HepG2 (cell line): ENCODE data around the gene IL1RAPL2. TPM values are rescaled to one million over a fixed set of nuclear protein-coding genes. Genes with fewer than 3 reads are reported as not detected.

Experiments used
- ATAC-seq: fragments of 200-7000 bp; cut with Tn5 transposase; 3 replicates; pipeline ENCODE4 v1.9.1; 2020; ENCODE audit warnings: mild to moderate bottlenecking, moderate library complexity
- BruUV-seq: library from RNA; stranded (reverse); fragments of 400-500 nt; replicated peaks from 2 replicates; lab custom pipeline; 2021; lab: Mats Ljungman, UMichigan
- CTCF ChIA-PET: fragments of 300-600 bp; formaldehyde crosslinking; extraction: SDS; loops from one replicate; lab custom pipeline; 2021; ENCODE audit warnings: low total read pairs, inconsistent platforms, low intra/inter-chr PET ratio; lab: Yijun Ruan, JAX
- POLR2A ChIA-PET: fragments of 350-600 bp; sonication (Branson Sonifier 250); formaldehyde crosslinking; loops from one replicate; lab custom pipeline; 2020; ENCODE audit warnings: antibody characterized with exemption, inconsistent platforms; lab: Yijun Ruan, JAX
- DNase-seq: peaks from one replicate; pipeline ENCODE4 v3.0.0-alpha.2; 2015; ENCODE audit warnings: low spot score
- FAIRE-seq: peaks from 3 replicates; lab custom pipeline; 2011; peaks lifted over from hg19 to GRCh38; lab: Jason Lieb, UNC
- H2AFZ ChIP-seq: one replicate; pipeline ENCODE4 v1.6.1; 2011; ENCODE audit warnings: low read length, inconsistent platforms
- H3K27ac ChIP-seq: fragments of 300-600 bp; 3 replicates; pipeline ENCODE4 v1.8.0; 2011; ENCODE audit warnings: mixed run types, mild to moderate bottlenecking, mixed read lengths, low read length, inconsistent platforms; ENCODE audit not compliant: insufficient read depth; ENCODE audit errors: extremely low read length
- H3K27me3 ChIP-seq, 2 experiments: fragments of 200-600 bp in 1 of 2; 2 replicates in 1 of 2; 3 replicates in 1 of 2; pipeline versions ENCODE4 v1.6.0 to v1.8.0; 2011; ENCODE audit warnings: low read length in 2 of 2, mild to moderate bottlenecking in 2 of 2, moderate library complexity in 2 of 2, inconsistent platforms in 1 of 2; ENCODE audit not compliant: insufficient read depth in 2 of 2, control insufficient read depth in 1 of 2
- H3K36me3 ChIP-seq, 2 experiments: fragments of 200-600 bp in 1 of 2; replicated peaks in 1 of 2; 2 replicates in 1 of 2; 3 replicates in 1 of 2; pipeline versions ENCODE4 v1.5.1 to v1.8.0; 2011; ENCODE audit warnings: low read length in 2 of 2, inconsistent platforms in 1 of 2; ENCODE audit not compliant: insufficient read depth in 2 of 2, control insufficient read depth in 1 of 2
- H3K4me1 ChIP-seq: 2 replicates; pipeline ENCODE4 v1.5.1; 2012; ENCODE audit warnings: low read length, inconsistent platforms; ENCODE audit not compliant: insufficient read depth
- H3K4me2 ChIP-seq: 2 replicates; pipeline ENCODE4 v1.6.0; 2011; ENCODE audit warnings: low read depth, low read length, inconsistent platforms
- H3K4me3 ChIP-seq, 3 experiments: fragments of 200-600 bp in 1 of 3; sonication (generic), shearing (Covaris generic) in 1 of 3; replicated peaks in 1 of 3; 2 replicates each; pipeline ENCODE4 v1.5.1; 2011 to 2016; ENCODE audit warnings: low read length in 3 of 3, inconsistent platforms in 2 of 3, low read depth in 2 of 3, mild to moderate bottlenecking in 2 of 3, control low read depth in 1 of 3, mixed read lengths in 1 of 3; ENCODE audit not compliant: insufficient read depth in 1 of 3
- H3K79me2 ChIP-seq: one replicate; pipeline ENCODE4 v1.6.1; 2011; ENCODE audit warnings: low read length, inconsistent platforms; ENCODE audit not compliant: insufficient read depth
- H3K9ac ChIP-seq: 2 replicates; pipeline ENCODE4 v1.6.0; 2011; ENCODE audit warnings: mild to moderate bottlenecking, low read depth, low read length, inconsistent platforms; ENCODE audit not compliant: insufficient read depth
- H3K9me3 ChIP-seq: 2 replicates; pipeline ENCODE4 v1.5.1; 2012; ENCODE audit warnings: mild to moderate bottlenecking, low read length
- H4K20me1 ChIP-seq: 2 replicates; pipeline ENCODE4 v1.6.0; 2011; ENCODE audit warnings: inconsistent platforms, mild to moderate bottlenecking, low read length, moderate library complexity; ENCODE audit not compliant: insufficient read depth
- FOXC1 ChIP-seq: sonication (generic); formaldehyde crosslinking; IDR thresholded peaks from 2 replicates; pipeline ENCODE4 v1.8.0; 2022; ENCODE audit warnings: mild to moderate bottlenecking, missing genetic modification reagents, borderline replicate concordance
- FOXK2 ChIP-seq: fragments of 450-650 bp; IDR thresholded peaks from 2 replicates; pipeline ENCODE4 v1.6.1; 2016
- ZNF20 ChIP-seq: sonication (generic); formaldehyde crosslinking; IDR thresholded peaks from 2 replicates; pipeline ENCODE4 v1.4.0; 2020; ENCODE audit warnings: mild to moderate bottlenecking, moderate library complexity, missing genetic modification reagents
- ZNF562 ChIP-seq: sonication (generic); formaldehyde crosslinking; IDR thresholded peaks from 2 replicates; pipeline ENCODE4 v1.8.0; 2022; ENCODE audit warnings: missing genetic modification reagents, borderline replicate concordance
- WGBS: methylation state at CpG from one replicate; pipeline ENCODE4 v1.1.6; 2017; ENCODE audit warnings: low lambda C conversion rate; 5-methylcytosine and 5-hydroxymethylcytosine counted together
- in situ Hi-C: cut with HindIII; loops from 2 replicates; pipeline ENCODE4 v1.10.0; 2017; ENCODE audit warnings: low pct_unique_long_range_greater_than_20kb; ENCODE audit not compliant: extremely low pct_ligation_motif_present
- intact Hi-C: fragments of 100-400 bp; cut with micrococcal nuclease; formaldehyde crosslinking; loops from one replicate; pipeline ENCODE4 v1.10.0; 2022; ENCODE audit not compliant: unreplicated experiment
- polyA plus RNA-seq, 8 experiments: library from polyadenylated mRNA; depleted of rRNA in 3 of 8; stranded (reverse) in 7 of 8; unstranded in 1 of 8; fragments of >200 nt; fragmentation: Illumina TruSeq in 4 of 8; extraction: Trizol in 4 of 8; gene quantifications; 2 replicates each; pipeline versions ENCODE4 v1.2.1 to v1.2.3, GENCODE V29; 2011 to 2016; ENCODE audit warnings: low read depth in 4 of 8, missing spikeins in 1 of 8, mixed read lengths in 1 of 8; ENCODE audit not compliant: insufficient read depth in 1 of 8
- total RNA-seq, 5 experiments: library from RNA; depleted of rRNA; stranded (reverse); fragments of >200 nt; fragmentation: Illumina TruSeq; extraction: Trizol; gene quantifications; 2 replicates each; pipeline ENCODE4 v1.2.3, GENCODE V29; 2016; ENCODE audit warnings: low read depth in 1 of 5
- TF ChIP-seq, protein P1 (sequence below): sonication (generic); formaldehyde crosslinking; IDR thresholded peaks from 2 replicates; pipeline ENCODE4 v1.8.0; 2022; ENCODE audit warnings: missing genetic modification reagents, mild to moderate bottlenecking, moderate library complexity, borderline replicate concordance
- TF ChIP-seq, protein P2 (sequence below): sonication (generic); formaldehyde crosslinking; conservative IDR thresholded peaks from 2 replicates; pipeline ENCODE4 v1.8.0; 2022; ENCODE audit warnings: mild to moderate bottlenecking, moderate library complexity, missing genetic modification reagents
- TF ChIP-seq, protein P3 (sequence below): sonication (generic); formaldehyde crosslinking; conservative IDR thresholded peaks from 2 replicates; pipeline ENCODE4 v1.8.0; 2022; ENCODE audit warnings: missing genetic modification reagents
- TF ChIP-seq, protein P4 (sequence below): sonication (generic); formaldehyde crosslinking; IDR thresholded peaks from 2 replicates; pipeline ENCODE4 v1.4.0; 2020; ENCODE audit warnings: missing genetic modification reagents
- TF ChIP-seq, protein P5 (sequence below): sonication (generic); formaldehyde crosslinking; IDR thresholded peaks from 2 replicates; pipeline ENCODE4 v1.4.0; 2020; ENCODE audit warnings: missing genetic modification reagents

IL1RAPL2 gene
- total and polyA plus RNA-seq, 2 of the 13 experiments (the other 11 are each of a cell fraction or from before 2014, with no cell fraction given): not detected

DNA sequence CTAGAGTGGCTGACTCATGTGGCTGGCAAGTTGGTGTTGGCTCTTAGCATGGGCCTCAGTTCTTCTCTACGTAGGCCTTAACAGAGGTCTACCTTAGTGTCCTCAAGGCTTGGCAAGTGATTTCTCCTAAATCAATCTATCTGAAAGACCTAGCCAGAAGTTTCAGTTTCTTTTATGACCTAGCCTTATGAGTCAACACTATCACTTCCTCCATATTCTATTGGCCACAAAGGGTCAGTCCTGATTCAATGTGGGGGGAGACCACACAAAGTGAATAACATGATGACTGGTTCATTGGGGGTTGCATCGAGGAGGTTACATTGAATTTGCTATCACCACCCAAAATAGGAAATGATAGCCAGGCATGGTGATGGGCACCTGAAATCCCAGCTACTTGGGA lies 1250.5 kb downstream of the IL1RAPL2 start:
- Histone ChIP-seq H3K4me1 (no peaks in the 10 kb centered on the region), H3K79me2 (no peaks in the 10 kb centered on the region), H4K20me1 (no peaks in the 10 kb centered on the region), H3K9me3 (no peaks in the 10 kb centered on the region), H3K4me2 (no peak overlapping the region), H3K27ac (no peak overlapping the region), H3K36me3 (no peaks in the 10 kb centered on the region), H2AFZ (no peak overlapping the region), H3K9ac (no peak overlapping the region), H3K4me3 (no peak overlapping the region), H3K27me3 (peaks cover 0 to 4% of the 10 kb centered on the region in 2 experiments; a peak in 1 of 5 replicates)
- in situ Hi-C loops (no loop called here), intact Hi-C loops (no loop called here)
- 0% methylated on average over 2 of the region's 2 CpGs for WGBS
- DNase-seq: no peak
- ChIA-PET CTCF (no interaction called here), POLR2A (no interaction called here)
- FAIRE-seq: no peak
- no TSS peak for BruUV-seq
- ATAC-seq: no peak
- TF ChIP-seq, protein P1, sequence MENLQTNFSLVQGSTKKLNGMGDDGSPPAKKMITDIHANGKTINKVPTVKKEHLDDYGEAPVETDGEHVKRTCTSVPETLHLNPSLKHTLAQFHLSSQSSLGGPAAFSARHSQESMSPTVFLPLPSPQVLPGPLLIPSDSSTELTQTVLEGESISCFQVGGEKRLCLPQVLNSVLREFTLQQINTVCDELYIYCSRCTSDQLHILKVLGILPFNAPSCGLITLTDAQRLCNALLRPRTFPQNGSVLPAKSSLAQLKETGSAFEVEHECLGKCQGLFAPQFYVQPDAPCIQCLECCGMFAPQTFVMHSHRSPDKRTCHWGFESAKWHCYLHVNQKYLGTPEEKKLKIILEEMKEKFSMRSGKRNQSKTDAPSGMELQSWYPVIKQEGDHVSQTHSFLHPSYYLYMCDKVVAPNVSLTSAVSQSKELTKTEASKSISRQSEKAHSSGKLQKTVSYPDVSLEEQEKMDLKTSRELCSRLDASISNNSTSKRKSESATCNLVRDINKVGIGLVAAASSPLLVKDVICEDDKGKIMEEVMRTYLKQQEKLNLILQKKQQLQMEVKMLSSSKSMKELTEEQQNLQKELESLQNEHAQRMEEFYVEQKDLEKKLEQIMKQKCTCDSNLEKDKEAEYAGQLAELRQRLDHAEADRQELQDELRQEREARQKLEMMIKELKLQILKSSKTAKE (CRISPR knock-in tag): no peak
- no peak for TF ChIP-seq FOXK2
- TF ChIP-seq FOXC1 (CRISPR knock-in tag): no peak
- no peak for TF ChIP-seq ZNF20 (CRISPR knock-in tag)
- TF ChIP-seq, protein P2, sequence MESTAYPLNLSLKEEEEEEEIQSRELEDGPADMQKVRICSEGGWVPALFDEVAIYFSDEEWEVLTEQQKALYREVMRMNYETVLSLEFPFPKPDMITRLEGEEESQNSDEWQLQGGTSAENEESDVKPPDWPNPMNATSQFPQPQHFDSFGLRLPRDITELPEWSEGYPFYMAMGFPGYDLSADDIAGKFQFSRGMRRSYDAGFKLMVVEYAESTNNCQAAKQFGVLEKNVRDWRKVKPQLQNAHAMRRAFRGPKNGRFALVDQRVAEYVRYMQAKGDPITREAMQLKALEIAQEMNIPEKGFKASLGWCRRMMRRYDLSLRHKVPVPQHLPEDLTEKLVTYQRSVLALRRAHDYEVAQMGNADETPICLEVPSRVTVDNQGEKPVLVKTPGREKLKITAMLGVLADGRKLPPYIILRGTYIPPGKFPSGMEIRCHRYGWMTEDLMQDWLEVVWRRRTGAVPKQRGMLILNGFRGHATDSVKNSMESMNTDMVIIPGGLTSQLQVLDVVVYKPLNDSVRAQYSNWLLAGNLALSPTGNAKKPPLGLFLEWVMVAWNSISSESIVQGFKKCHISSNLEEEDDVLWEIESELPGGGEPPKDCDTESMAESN (CRISPR knock-in tag): no peak
- no peak for TF ChIP-seq ZNF562 (CRISPR knock-in tag)
- TF ChIP-seq, protein P3, sequence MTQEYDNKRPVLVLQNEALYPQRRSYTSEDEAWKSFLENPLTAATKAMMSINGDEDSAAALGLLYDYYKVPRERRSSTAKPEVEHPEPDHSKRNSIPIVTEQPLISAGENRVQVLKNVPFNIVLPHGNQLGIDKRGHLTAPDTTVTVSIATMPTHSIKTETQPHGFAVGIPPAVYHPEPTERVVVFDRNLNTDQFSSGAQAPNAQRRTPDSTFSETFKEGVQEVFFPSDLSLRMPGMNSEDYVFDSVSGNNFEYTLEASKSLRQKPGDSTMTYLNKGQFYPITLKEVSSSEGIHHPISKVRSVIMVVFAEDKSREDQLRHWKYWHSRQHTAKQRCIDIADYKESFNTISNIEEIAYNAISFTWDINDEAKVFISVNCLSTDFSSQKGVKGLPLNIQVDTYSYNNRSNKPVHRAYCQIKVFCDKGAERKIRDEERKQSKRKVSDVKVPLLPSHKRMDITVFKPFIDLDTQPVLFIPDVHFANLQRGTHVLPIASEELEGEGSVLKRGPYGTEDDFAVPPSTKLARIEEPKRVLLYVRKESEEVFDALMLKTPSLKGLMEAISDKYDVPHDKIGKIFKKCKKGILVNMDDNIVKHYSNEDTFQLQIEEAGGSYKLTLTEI: no peak
- TF ChIP-seq, protein P4, sequence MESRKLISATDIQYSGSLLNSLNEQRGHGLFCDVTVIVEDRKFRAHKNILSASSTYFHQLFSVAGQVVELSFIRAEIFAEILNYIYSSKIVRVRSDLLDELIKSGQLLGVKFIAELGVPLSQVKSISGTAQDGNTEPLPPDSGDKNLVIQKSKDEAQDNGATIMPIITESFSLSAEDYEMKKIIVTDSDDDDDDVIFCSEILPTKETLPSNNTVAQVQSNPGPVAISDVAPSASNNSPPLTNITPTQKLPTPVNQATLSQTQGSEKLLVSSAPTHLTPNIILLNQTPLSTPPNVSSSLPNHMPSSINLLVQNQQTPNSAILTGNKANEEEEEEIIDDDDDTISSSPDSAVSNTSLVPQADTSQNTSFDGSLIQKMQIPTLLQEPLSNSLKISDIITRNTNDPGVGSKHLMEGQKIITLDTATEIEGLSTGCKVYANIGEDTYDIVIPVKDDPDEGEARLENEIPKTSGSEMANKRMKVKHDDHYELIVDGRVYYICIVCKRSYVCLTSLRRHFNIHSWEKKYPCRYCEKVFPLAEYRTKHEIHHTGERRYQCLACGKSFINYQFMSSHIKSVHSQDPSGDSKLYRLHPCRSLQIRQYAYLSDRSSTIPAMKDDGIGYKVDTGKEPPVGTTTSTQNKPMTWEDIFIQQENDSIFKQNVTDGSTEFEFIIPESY (CRISPR knock-in tag): no peak
- TF ChIP-seq, protein P5, sequence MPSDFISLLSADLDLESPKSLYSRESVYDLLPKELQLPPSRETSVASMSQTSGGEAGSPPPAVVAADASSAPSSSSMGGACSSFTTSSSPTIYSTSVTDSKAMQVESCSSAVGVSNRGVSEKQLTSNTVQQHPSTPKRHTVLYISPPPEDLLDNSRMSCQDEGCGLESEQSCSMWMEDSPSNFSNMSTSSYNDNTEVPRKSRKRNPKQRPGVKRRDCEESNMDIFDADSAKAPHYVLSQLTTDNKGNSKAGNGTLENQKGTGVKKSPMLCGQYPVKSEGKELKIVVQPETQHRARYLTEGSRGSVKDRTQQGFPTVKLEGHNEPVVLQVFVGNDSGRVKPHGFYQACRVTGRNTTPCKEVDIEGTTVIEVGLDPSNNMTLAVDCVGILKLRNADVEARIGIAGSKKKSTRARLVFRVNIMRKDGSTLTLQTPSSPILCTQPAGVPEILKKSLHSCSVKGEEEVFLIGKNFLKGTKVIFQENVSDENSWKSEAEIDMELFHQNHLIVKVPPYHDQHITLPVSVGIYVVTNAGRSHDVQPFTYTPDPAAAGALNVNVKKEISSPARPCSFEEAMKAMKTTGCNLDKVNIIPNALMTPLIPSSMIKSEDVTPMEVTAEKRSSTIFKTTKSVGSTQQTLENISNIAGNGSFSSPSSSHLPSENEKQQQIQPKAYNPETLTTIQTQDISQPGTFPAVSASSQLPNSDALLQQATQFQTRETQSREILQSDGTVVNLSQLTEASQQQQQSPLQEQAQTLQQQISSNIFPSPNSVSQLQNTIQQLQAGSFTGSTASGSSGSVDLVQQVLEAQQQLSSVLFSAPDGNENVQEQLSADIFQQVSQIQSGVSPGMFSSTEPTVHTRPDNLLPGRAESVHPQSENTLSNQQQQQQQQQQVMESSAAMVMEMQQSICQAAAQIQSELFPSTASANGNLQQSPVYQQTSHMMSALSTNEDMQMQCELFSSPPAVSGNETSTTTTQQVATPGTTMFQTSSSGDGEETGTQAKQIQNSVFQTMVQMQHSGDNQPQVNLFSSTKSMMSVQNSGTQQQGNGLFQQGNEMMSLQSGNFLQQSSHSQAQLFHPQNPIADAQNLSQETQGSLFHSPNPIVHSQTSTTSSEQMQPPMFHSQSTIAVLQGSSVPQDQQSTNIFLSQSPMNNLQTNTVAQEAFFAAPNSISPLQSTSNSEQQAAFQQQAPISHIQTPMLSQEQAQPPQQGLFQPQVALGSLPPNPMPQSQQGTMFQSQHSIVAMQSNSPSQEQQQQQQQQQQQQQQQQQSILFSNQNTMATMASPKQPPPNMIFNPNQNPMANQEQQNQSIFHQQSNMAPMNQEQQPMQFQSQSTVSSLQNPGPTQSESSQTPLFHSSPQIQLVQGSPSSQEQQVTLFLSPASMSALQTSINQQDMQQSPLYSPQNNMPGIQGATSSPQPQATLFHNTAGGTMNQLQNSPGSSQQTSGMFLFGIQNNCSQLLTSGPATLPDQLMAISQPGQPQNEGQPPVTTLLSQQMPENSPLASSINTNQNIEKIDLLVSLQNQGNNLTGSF (CRISPR knock-in tag): no peak
